SK-N-SH (cell line): Measurements from ENCODE around the gene B4GALNT3. TPM values are rescaled to one million over a fixed set of nuclear protein-coding genes. Genes with fewer than 3 reads are reported as not detected.

Experiments
- CTCF ChIA-PET: fragments of 300-600, 350-600 bp; formaldehyde crosslinking; extraction: SDS; loops from one replicate; lab custom pipeline; 2021; lab: Yijun Ruan, JAX
- POLR2A ChIA-PET: fragments of 350-600 bp; sonication (Branson Sonifier 250); formaldehyde crosslinking; extraction: SDS; loops from one replicate; lab custom pipeline; 2020; ENCODE audit warnings: antibody characterized with exemption, inconsistent platforms; lab: Yijun Ruan, JAX
- DNase-seq: peaks from one replicate; pipeline ENCODE4 v3.0.0; 2012
- H2AFZ ChIP-seq: fragments of 200-600 bp; sonication (generic); 2 replicates; pipeline ENCODE4 v1.8.1; 2016; ENCODE audit warnings: antibody characterized with exemption, mild to moderate bottlenecking, low read depth
- H3F3A ChIP-seq: fragments of 200-600 bp; sonication (generic); replicated peaks from 2 replicates; pipeline ENCODE3; 2016; ENCODE audit warnings: antibody characterized with exemption, mild to moderate bottlenecking; ENCODE audit not compliant: insufficient read depth
- H3K27ac ChIP-seq, 2 experiments: fragments of 200-500 bp in 1 of 2; fragments of 200-600 bp in 1 of 2; sonication (Bioruptor generic) in 1 of 2; sonication (generic), shearing (Covaris generic) in 1 of 2; 2 replicates each; pipeline versions ENCODE4 v1.5.1 to v1.6.1; 2014 to 2016; ENCODE audit warnings: low read depth in 2 of 2, inconsistent platforms in 1 of 2, low read length in 1 of 2, mild to moderate bottlenecking in 1 of 2, mixed read lengths in 1 of 2
- H3K27me3 ChIP-seq: fragments of 200-600 bp; sonication (generic), shearing (Covaris generic); 2 replicates; pipeline ENCODE4 v1.6.1; 2016; ENCODE audit warnings: mixed run types; ENCODE audit not compliant: insufficient read depth
- H3K36me3 ChIP-seq, 2 experiments: fragments of 200-500 bp in 1 of 2; fragments of 200-600 bp in 1 of 2; sonication (Bioruptor generic) in 1 of 2; sonication (generic) in 1 of 2; replicated peaks in 1 of 2; 2 replicates each; pipeline versions ENCODE3 to v1.5.1; 2014 to 2016; ENCODE audit warnings: low read length in 1 of 2, mild to moderate bottlenecking in 1 of 2; ENCODE audit not compliant: insufficient read depth in 2 of 2, control insufficient read depth in 1 of 2
- H3K4me1 ChIP-seq, 2 experiments: fragments of 200-500 bp in 1 of 2; fragments of 200-600 bp in 1 of 2; sonication (Bioruptor generic) in 1 of 2; sonication (generic), shearing (Covaris generic) in 1 of 2; 2 replicates each; pipeline versions ENCODE4 v1.5.1 to v1.6.1; 2014 to 2016; ENCODE audit warnings: low read depth in 1 of 2, low read length in 1 of 2, mixed run types in 1 of 2; ENCODE audit not compliant: insufficient read depth in 2 of 2, control insufficient read depth in 1 of 2
- H3K4me2 ChIP-seq: fragments of 200-600 bp; sonication (generic), shearing (Covaris generic); 2 replicates; pipeline ENCODE4 v1.6.1; 2017; ENCODE audit warnings: mixed run types
- H3K4me3 ChIP-seq, 2 experiments: fragments of 200-500 bp in 1 of 2; fragments of 200-600 bp in 1 of 2; sonication (Bioruptor generic) in 1 of 2; sonication (generic), shearing (Covaris generic) in 1 of 2; 2 replicates each; pipeline versions ENCODE4 v1.5.1 to v1.8.1; 2014 to 2016; ENCODE audit warnings: low read depth in 2 of 2, inconsistent platforms in 1 of 2, low read length in 1 of 2, mild to moderate bottlenecking in 1 of 2, mixed read lengths in 1 of 2, moderate library complexity in 1 of 2
- H3K79me2 ChIP-seq: fragments of 200-600 bp; sonication (generic); 2 replicates; pipeline ENCODE4 v1.8.1; 2017; ENCODE audit warnings: mild to moderate bottlenecking; ENCODE audit not compliant: insufficient read depth
- H3K9ac ChIP-seq: fragments of 200-600 bp; sonication (generic); 2 replicates; pipeline ENCODE4 v1.6.1; 2017; ENCODE audit warnings: mixed run types
- H3K9me2 ChIP-seq: fragments of 200-600 bp; sonication (generic); 2 replicates; pipeline ENCODE4 v1.6.1; 2017; ENCODE audit warnings: mixed run types
- H3K9me3 ChIP-seq: fragments of 200-600 bp; sonication (generic); 2 replicates; pipeline ENCODE4 v1.6.1; 2017; ENCODE audit warnings: mixed run types, mild to moderate bottlenecking, moderate library complexity
- H4K20me1 ChIP-seq: fragments of 200-600 bp; sonication (generic); 2 replicates; pipeline ENCODE4 v1.6.1; 2017; ENCODE audit warnings: mild to moderate bottlenecking, mixed run types; ENCODE audit not compliant: insufficient read depth
- CHD2 ChIP-seq: fragments of 150-350 bp; IDR thresholded peaks from 2 replicates; pipeline ENCODE4 v1.6.1; 2018; ENCODE audit warnings: low read length; ENCODE audit not compliant: partially characterized antibody
- ELF1 ChIP-seq: IDR thresholded peaks from 2 replicates; pipeline ENCODE4 v1.4.0; 2012
- EP300 ChIP-seq, 2 experiments: IDR thresholded peaks; 2 replicates each; pipeline versions ENCODE4 v1.4.0 to v1.6.1; 2012; ENCODE audit warnings: borderline replicate concordance in 1 of 2, low read depth in 1 of 2, low read length in 1 of 2
- FOSL2 ChIP-seq: IDR thresholded peaks from 2 replicates; pipeline ENCODE4 v1.4.0; 2012; ENCODE audit warnings: low read depth, mild to moderate bottlenecking, moderate library complexity, borderline replicate concordance
- GATA2 ChIP-seq: sonication (generic); formaldehyde crosslinking; IDR thresholded peaks from 2 replicates; pipeline ENCODE4 v1.5.0; 2020; ENCODE audit warnings: mild to moderate bottlenecking, missing genetic modification reagents
- JUND ChIP-seq: IDR thresholded peaks from 2 replicates; pipeline ENCODE4 v1.4.0; 2012
- MEF2A ChIP-seq: IDR thresholded peaks from 2 replicates; pipeline ENCODE4 v1.4.0; 2012; ENCODE audit warnings: low read depth, borderline replicate concordance
- MXI1 ChIP-seq: IDR thresholded peaks from 2 replicates; pipeline ENCODE4 v1.6.1; 2012; ENCODE audit warnings: mild to moderate bottlenecking, low read depth, low read length, improper control_type of control experiment
- NRF1 ChIP-seq: IDR thresholded peaks from 2 replicates; pipeline ENCODE4 v1.6.1; 2012; ENCODE audit warnings: low read depth, mild to moderate bottlenecking, low read length
- POLR2AphosphoS5 ChIP-seq: IDR thresholded peaks from 2 replicates; pipeline ENCODE4 v1.6.1; 2012; ENCODE audit warnings: low read depth, low read length
- RXRA ChIP-seq: IDR thresholded peaks from 2 replicates; pipeline ENCODE4 v1.4.0; 2012; ENCODE audit warnings: low read depth, mild to moderate bottlenecking, borderline replicate concordance
- SIN3A ChIP-seq: IDR thresholded peaks from 2 replicates; pipeline ENCODE4 v1.6.1; 2012; ENCODE audit warnings: low read depth, mild to moderate bottlenecking, low read length, moderate library complexity, borderline replicate concordance
- TCF12 ChIP-seq: IDR thresholded peaks from 2 replicates; pipeline ENCODE4 v1.4.0; 2012
- TEAD4 ChIP-seq: IDR thresholded peaks from 2 replicates; pipeline ENCODE4 v1.4.0; 2012; ENCODE audit warnings: mild to moderate bottlenecking, borderline replicate concordance; ENCODE audit not compliant: insufficient read depth
- YY1 ChIP-seq: IDR thresholded peaks from 2 replicates; pipeline ENCODE4 v1.4.0; 2012; ENCODE audit warnings: low read depth, mild to moderate bottlenecking
- WGBS: methylation state at CpG from one replicate; pipeline ENCODE4 v1.1.6; 2017; ENCODE audit warnings: low lambda C conversion rate; 5-methylcytosine and 5-hydroxymethylcytosine counted together
- polyA plus RNA-seq, 3 experiments: library from polyadenylated mRNA; depleted of rRNA; stranded (reverse); fragments of >200 nt; gene quantifications; 2 replicates each; pipeline ENCODE4 v1.2.3, GENCODE V29; 2012
- TF ChIP-seq, protein P1 (sequence below): fragments of 150-350 bp; IDR thresholded peaks from 2 replicates; pipeline ENCODE4 v1.6.1; 2016; ENCODE audit warnings: mild to moderate bottlenecking, low read depth, low read length
- TF ChIP-seq, protein P2 (sequence below): IDR thresholded peaks from 2 replicates; pipeline ENCODE4; 2012
- TF ChIP-seq, protein P3 (sequence below): IDR thresholded peaks from 2 replicates; pipeline ENCODE4 v1.4.0; 2012; ENCODE audit warnings: low read depth, borderline replicate concordance
- TF ChIP-seq, protein P4 (sequence below): IDR thresholded peaks from 2 replicates; pipeline ENCODE4 v1.6.1; 2012; ENCODE audit warnings: mild to moderate bottlenecking, low read depth, low read length, moderate library complexity

The B4GALNT3 gene
- polyA plus RNA-seq, 1 of the 3 experiments (the other 2 are of a cell fraction), result 0.53 TPM

DNA sequence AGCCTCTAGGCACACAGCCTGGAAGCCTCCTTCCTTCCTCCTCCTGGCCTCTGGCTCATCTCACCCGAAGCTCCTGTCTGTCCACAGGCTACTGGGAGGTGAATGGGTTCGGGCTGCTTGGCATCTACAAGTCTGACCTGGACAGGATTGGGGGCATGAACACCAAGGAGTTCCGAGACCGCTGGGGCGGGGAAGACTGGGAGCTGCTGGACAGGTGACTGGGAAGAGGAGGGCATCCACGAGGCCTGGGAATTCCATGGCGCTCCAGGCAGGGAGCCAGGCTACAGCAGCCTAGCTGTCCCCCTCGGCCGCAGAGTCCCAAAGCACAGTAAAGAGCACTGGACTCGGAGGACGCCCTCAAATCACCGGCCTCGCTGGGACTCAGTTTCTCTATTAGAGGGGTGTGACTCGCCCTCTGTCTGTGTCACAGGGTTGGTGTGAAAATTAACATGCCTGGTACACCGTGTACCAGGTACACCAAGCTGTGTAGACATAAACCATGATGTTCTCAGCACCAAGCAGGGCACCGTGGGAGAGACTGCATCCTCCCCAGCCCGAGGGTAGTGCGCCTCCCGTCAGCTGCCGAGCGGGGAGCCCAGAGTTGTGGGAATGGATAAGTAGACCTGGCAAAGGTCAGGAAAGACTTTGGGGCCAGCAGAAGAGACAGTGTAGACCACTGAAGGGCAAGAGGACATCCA lies 99.6 kb downstream of the B4GALNT3 start:
- Histone ChIP-seq H3F3A (no peaks in the 10 kb centered on the region), H3K36me3 (no peaks in the 10 kb centered on the region), H3K4me3 (no peak overlapping the region), H3K27me3 (no peaks in the 10 kb centered on the region; the same call in 1 of the 2 replicates), H3K27ac (no peak overlapping the region), H3K9me2 (no peaks in the 10 kb centered on the region), H3K79me2 (no peaks in the 10 kb centered on the region), H3K9me3 (no peaks in the 10 kb centered on the region), H4K20me1 (no peaks in the 10 kb centered on the region), H3K4me1 (peaks cover 0 to 16% of the 10 kb centered on the region in 2 experiments; a peak in 1 of 4 replicates), H3K4me2 (no peak overlapping the region), H3K9ac (no peak overlapping the region), H2AFZ (no peak overlapping the region)
- ChIA-PET CTCF (interaction anchor here (1.0 to 8.7 kb wide), 6 partner anchors 10 to 276 kb away, joined by 3 to 52 read pairs (median 8); no protein-coding TSS in a partner anchor), POLR2A (no interaction called here)
- TF ChIP-seq EP300 (IDR thresholded peaks at IDR 0.05; ENCODE audit: borderline replicate concordance in 1 of 2, low read depth in 1 of 2, low read length in 1 of 2) (no peak), FOSL2 (no peak), MEF2A (no peak)
- 77% methylated on average over 18 of the region's 21 CpGs for WGBS
- no peak for DNase-seq

DNA sequence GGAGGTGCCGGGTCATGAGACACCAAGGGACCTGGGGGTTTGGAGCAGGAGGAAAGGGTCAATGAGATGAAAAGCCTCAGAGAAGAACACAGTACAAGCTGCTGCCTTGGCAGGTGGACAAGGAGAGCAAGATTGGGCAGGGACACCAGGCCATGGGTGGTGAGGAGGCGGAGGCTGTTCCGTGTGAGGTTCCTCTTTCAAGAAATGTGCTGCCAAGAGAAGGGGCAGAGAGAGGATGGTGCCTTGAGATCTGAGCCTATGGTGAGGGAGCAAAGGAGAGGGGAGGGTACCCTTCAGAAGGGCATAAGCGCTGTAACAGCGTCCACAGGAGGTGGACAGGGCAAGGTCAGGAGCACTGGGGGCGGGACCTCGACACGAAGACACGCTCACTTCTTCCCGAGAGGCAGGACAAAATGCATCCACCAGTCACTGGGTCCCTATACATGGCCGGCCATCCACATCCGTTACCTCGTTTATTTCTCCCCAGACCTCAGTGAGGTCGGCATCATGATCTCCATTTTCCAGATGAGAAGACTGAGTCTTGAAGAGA lies 100.2 kb downstream of the B4GALNT3 start:
- H4K20me1 ChIP-seq, result no peaks in the 10 kb centered on the region
- TF ChIP-seq RXRA, result no peak
- no peak for TF ChIP-seq YY1
- no peak for TF ChIP-seq CHD2
- no peak for TF ChIP-seq JUND
- TF ChIP-seq TEAD4, result no peak
- TF ChIP-seq ELF1, result no peak
- TF ChIP-seq, protein P1, sequence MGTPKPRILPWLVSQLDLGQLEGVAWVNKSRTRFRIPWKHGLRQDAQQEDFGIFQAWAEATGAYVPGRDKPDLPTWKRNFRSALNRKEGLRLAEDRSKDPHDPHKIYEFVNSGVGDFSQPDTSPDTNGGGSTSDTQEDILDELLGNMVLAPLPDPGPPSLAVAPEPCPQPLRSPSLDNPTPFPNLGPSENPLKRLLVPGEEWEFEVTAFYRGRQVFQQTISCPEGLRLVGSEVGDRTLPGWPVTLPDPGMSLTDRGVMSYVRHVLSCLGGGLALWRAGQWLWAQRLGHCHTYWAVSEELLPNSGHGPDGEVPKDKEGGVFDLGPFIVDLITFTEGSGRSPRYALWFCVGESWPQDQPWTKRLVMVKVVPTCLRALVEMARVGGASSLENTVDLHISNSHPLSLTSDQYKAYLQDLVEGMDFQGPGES, result no peak
- TF ChIP-seq POLR2AphosphoS5, result no peak
- TF ChIP-seq EP300 (IDR thresholded peaks at IDR 0.05; ENCODE audit: borderline replicate concordance in 1 of 2, low read depth in 1 of 2, low read length in 1 of 2), result no peak
- no peak for TF ChIP-seq GATA2 (CRISPR knock-in tag)
- no peak for TF ChIP-seq MXI1
- no peak for TF ChIP-seq TCF12
- TF ChIP-seq SIN3A, result no peak
- TF ChIP-seq, protein P2, sequence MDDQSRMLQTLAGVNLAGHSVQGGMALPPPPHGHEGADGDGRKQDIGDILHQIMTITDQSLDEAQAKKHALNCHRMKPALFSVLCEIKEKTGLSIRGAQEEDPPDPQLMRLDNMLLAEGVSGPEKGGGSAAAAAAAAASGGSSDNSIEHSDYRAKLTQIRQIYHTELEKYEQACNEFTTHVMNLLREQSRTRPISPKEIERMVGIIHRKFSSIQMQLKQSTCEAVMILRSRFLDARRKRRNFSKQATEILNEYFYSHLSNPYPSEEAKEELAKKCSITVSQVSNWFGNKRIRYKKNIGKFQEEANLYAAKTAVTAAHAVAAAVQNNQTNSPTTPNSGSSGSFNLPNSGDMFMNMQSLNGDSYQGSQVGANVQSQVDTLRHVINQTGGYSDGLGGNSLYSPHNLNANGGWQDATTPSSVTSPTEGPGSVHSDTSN, result no peak
- no peak for TF ChIP-seq NRF1
- TF ChIP-seq, protein P3, sequence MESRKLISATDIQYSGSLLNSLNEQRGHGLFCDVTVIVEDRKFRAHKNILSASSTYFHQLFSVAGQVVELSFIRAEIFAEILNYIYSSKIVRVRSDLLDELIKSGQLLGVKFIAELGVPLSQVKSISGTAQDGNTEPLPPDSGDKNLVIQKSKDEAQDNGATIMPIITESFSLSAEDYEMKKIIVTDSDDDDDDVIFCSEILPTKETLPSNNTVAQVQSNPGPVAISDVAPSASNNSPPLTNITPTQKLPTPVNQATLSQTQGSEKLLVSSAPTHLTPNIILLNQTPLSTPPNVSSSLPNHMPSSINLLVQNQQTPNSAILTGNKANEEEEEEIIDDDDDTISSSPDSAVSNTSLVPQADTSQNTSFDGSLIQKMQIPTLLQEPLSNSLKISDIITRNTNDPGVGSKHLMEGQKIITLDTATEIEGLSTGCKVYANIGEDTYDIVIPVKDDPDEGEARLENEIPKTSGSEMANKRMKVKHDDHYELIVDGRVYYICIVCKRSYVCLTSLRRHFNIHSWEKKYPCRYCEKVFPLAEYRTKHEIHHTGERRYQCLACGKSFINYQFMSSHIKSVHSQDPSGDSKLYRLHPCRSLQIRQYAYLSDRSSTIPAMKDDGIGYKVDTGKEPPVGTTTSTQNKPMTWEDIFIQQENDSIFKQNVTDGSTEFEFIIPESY, result no peak
- TF ChIP-seq, protein P4, sequence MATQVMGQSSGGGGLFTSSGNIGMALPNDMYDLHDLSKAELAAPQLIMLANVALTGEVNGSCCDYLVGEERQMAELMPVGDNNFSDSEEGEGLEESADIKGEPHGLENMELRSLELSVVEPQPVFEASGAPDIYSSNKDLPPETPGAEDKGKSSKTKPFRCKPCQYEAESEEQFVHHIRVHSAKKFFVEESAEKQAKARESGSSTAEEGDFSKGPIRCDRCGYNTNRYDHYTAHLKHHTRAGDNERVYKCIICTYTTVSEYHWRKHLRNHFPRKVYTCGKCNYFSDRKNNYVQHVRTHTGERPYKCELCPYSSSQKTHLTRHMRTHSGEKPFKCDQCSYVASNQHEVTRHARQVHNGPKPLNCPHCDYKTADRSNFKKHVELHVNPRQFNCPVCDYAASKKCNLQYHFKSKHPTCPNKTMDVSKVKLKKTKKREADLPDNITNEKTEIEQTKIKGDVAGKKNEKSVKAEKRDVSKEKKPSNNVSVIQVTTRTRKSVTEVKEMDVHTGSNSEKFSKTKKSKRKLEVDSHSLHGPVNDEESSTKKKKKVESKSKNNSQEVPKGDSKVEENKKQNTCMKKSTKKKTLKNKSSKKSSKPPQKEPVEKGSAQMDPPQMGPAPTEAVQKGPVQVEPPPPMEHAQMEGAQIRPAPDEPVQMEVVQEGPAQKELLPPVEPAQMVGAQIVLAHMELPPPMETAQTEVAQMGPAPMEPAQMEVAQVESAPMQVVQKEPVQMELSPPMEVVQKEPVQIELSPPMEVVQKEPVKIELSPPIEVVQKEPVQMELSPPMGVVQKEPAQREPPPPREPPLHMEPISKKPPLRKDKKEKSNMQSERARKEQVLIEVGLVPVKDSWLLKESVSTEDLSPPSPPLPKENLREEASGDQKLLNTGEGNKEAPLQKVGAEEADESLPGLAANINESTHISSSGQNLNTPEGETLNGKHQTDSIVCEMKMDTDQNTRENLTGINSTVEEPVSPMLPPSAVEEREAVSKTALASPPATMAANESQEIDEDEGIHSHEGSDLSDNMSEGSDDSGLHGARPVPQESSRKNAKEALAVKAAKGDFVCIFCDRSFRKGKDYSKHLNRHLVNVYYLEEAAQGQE, result no peak
- TF ChIP-seq, all 33 proteins: peak for 0
- Histone ChIP-seq H3K4me3 (no peak overlapping the region), H3F3A (no peaks in the 10 kb centered on the region), H2AFZ (no peak overlapping the region), H3K9me2 (no peaks in the 10 kb centered on the region), H3K27me3 (no peaks in the 10 kb centered on the region; the same call in 1 of the 2 replicates), H3K4me2 (no peak overlapping the region), H3K9ac (no peak overlapping the region), H3K4me1 (peaks cover 0 to 16% of the 10 kb centered on the region in 2 experiments; a peak in 1 of 4 replicates), H3K79me2 (no peaks in the 10 kb centered on the region), H3K9me3 (no peaks in the 10 kb centered on the region), H3K27ac (no peak overlapping the region), H3K36me3 (no peaks in the 10 kb centered on the region)
- DNase-seq, result no peak
- WGBS, result 75% methylated on average over 14 of the region's 14 CpGs
- POLR2A ChIA-PET, result no interaction called here
- CTCF ChIA-PET, result interaction anchor here (1.0 to 8.7 kb wide), 5 partner anchors 10 to 254 kb away, joined by 3 to 52 read pairs (median 10); no protein-coding TSS in a partner anchor
